ENCODE data around the gene TRAM2. TPM values are rescaled to one million over a fixed set of nuclear protein-coding genes. Genes with fewer than 3 reads are reported as not detected.
A peak's percentile ranks its signal among the peaks of the same experiment; 100 is the strongest.

The TRAM2 gene
- total and polyA plus RNA-seq, 9 of the 15 experiments (the other 6 are each of a cell fraction or from before 2014, with no cell fraction given) = 2.6 to 13.3 (median 8.9) TPM

DNA sequence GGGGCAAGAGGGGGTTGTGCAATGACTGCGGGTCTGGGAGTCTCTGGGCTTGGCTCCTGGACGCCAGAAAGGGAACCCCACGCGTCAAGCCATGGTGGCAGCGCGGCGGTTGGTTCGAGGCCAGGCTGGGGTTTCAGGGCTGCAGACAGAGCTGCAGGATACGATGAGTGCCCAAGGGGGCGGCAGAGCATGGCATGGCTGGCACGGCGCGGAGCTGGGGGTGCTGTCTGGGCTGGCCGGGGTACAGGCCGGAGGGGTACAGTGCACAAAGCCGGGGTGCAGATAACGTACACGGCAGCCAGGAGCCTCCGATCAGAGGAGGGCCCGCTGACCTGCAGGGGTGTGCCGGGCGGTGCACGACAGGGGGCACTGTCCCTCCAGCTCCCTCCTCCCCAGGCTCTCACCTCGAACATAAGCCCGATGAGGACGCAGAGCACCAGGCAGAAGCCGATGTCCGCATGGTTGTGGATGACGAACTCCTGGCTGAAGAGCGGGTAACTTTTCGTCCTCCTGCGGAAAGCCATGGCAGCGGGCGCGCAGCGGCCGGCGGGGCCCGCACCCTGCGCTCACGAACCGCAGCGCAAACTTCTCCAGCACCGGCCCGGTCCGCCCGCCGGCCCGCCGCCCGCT lies 353 bp downstream of the TRAM2 start (continued):
- no peak for TF ChIP-seq KDM5B (IDR thresholded peaks at IDR 0.05; ENCODE audit: insufficient replicate concordance, low read depth, low read length)
- TF ChIP-seq TAF1 (IDR thresholded peaks at IDR 0.05; ENCODE audit: control insufficient read depth, extremely low read depth, insufficient read depth, low read length, severe bottlenecking) = no peak
- no peak for TF ChIP-seq ZKSCAN3 (CRISPR knock-in tag; IDR thresholded peaks at IDR 0.05)
- no peak for TF ChIP-seq ZNF311 (CRISPR knock-in tag; IDR thresholded peaks at IDR 0.05)
- TF ChIP-seq, protein P1, sequence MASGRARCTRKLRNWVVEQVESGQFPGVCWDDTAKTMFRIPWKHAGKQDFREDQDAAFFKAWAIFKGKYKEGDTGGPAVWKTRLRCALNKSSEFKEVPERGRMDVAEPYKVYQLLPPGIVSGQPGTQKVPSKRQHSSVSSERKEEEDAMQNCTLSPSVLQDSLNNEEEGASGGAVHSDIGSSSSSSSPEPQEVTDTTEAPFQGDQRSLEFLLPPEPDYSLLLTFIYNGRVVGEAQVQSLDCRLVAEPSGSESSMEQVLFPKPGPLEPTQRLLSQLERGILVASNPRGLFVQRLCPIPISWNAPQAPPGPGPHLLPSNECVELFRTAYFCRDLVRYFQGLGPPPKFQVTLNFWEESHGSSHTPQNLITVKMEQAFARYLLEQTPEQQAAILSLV (tag; IDR thresholded peaks at IDR 0.05) = no peak
- TF ChIP-seq MTA2 (IDR thresholded peaks at IDR 0.05; ENCODE audit: low read depth) = no peak
- 0 out of 2 replicates have a peak, but pooled peaks have one; percentile 11 for TF ChIP-seq CREB1 (IDR thresholded peaks at IDR 0.05)
- no peak for TF ChIP-seq CREB1 (CRISPR knock-in tag; IDR thresholded peaks at IDR 0.05)
- no peak for TF ChIP-seq ZNF324 (CRISPR knock-in tag; IDR thresholded peaks at IDR 0.05)
- TF ChIP-seq, protein P2, sequence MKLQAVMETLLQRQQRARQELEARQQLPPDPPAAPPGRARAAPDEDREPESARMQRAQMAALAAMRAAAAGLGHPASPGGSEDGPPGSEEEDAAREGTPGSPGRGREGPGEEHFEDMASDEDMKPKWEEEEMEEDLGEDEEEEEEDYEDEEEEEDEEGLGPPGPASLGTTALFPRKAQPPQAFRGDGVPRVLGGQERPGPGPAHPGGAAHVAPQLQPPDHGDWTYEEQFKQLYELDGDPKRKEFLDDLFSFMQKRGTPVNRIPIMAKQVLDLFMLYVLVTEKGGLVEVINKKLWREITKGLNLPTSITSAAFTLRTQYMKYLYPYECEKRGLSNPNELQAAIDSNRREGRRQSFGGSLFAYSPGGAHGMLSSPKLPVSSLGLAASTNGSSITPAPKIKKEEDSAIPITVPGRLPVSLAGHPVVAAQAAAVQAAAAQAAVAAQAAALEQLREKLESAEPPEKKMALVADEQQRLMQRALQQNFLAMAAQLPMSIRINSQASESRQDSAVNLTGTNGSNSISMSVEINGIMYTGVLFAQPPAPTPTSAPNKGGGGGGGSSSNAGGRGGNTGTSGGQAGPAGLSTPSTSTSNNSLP (IDR thresholded peaks at IDR 0.05; ENCODE audit: borderline replicate concordance, low read depth, low read length) = no peak
- TF ChIP-seq ZNF445 (CRISPR knock-in tag; IDR thresholded peaks at IDR 0.05; ENCODE audit: low read depth) = no peak
- TF ChIP-seq, protein P3, sequence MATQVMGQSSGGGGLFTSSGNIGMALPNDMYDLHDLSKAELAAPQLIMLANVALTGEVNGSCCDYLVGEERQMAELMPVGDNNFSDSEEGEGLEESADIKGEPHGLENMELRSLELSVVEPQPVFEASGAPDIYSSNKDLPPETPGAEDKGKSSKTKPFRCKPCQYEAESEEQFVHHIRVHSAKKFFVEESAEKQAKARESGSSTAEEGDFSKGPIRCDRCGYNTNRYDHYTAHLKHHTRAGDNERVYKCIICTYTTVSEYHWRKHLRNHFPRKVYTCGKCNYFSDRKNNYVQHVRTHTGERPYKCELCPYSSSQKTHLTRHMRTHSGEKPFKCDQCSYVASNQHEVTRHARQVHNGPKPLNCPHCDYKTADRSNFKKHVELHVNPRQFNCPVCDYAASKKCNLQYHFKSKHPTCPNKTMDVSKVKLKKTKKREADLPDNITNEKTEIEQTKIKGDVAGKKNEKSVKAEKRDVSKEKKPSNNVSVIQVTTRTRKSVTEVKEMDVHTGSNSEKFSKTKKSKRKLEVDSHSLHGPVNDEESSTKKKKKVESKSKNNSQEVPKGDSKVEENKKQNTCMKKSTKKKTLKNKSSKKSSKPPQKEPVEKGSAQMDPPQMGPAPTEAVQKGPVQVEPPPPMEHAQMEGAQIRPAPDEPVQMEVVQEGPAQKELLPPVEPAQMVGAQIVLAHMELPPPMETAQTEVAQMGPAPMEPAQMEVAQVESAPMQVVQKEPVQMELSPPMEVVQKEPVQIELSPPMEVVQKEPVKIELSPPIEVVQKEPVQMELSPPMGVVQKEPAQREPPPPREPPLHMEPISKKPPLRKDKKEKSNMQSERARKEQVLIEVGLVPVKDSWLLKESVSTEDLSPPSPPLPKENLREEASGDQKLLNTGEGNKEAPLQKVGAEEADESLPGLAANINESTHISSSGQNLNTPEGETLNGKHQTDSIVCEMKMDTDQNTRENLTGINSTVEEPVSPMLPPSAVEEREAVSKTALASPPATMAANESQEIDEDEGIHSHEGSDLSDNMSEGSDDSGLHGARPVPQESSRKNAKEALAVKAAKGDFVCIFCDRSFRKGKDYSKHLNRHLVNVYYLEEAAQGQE (IDR thresholded peaks at IDR 0.05; ENCODE audit: borderline replicate concordance) = peak; percentile 49; the same call in 1 of the 2 replicates
- TF ChIP-seq, protein P3 (CRISPR knock-in tag; IDR thresholded peaks at IDR 0.05; ENCODE audit: low read depth) = no peak
- no peak for TF ChIP-seq RBM17 (IDR thresholded peaks at IDR 0.05; ENCODE audit: borderline replicate concordance, low read depth, low read length)
- TF ChIP-seq HNRNPH1 (optimal IDR thresholded peaks at IDR 0.05; ENCODE audit: low read depth, low read length) = no peak
- 0 out of 2 replicates have a peak, but pooled peaks have one; percentile 29 for TF ChIP-seq E2F3 (CRISPR knock-in tag; IDR thresholded peaks at IDR 0.05)
- no peak for TF ChIP-seq NR4A1 (CRISPR knock-in tag; IDR thresholded peaks at IDR 0.05)
- TF ChIP-seq NR4A1 (tag; IDR thresholded peaks at IDR 0.05) = no peak
- TF ChIP-seq ZNF253 (CRISPR knock-in tag; conservative IDR thresholded peaks at IDR 0.05) = no peak
